Right atrium auricular region (tissue), 2 donors: Measurements from ENCODE around the gene PPP1R14C. TPM values are rescaled to one million over a fixed set of nuclear protein-coding genes. Genes with fewer than 3 reads are reported as not detected.

ENCODE experiments used
- DNase-seq: peaks from one replicate; pipeline ENCODE4 v3.0.0-alpha.2; 2019; ENCODE audit warnings: low spot score
- H3K27ac ChIP-seq, 2 donors: fragments of 200-600 bp; sonication (generic); 1 replicate in 1 of 2; 2 replicates in 1 of 2; pipeline ENCODE4 v1.5.1; 2016 to 2019
- H3K27me3 ChIP-seq, 2 donors: fragments of 200-600 bp; sonication (generic); one replicate each; pipeline versions ENCODE4 v1.5.1 to v1.6.0; 2017 to 2019
- H3K36me3 ChIP-seq: fragments of 200-600 bp; sonication (generic); one replicate; pipeline ENCODE4 v1.5.1; 2016
- H3K4me1 ChIP-seq, 2 donors: fragments of 200-600 bp; sonication (generic); one replicate each; pipeline versions ENCODE4 v1.5.1 to v1.6.0; 2017 to 2019
- H3K4me3 ChIP-seq, 2 donors: fragments of 200-600 bp; sonication (generic); 1 replicate in 1 of 2; 2 replicates in 1 of 2; pipeline ENCODE4 v1.5.1; 2017 to 2019; ENCODE audit warnings: mild to moderate bottlenecking in 1 of 2, moderate library complexity in 1 of 2
- H3K9me3 ChIP-seq, 2 donors: fragments of 200-600 bp; sonication (generic); one replicate each; pipeline ENCODE4 v1.5.1; 2019
- CTCF ChIP-seq, 2 donors: fragments of 200-600 bp; sonication (generic); IDR thresholded peaks; one replicate each; pipeline ENCODE4 v1.5.1; 2019; ENCODE audit warnings: antibody characterized with exemption in 2 of 2
- total RNA-seq, 2 donors: library from RNA; depleted of rRNA; stranded (reverse); fragments of >200 nt; gene quantifications; one replicate each; pipeline ENCODE4 v1.1.0, GENCODE V29; 2016

Gene PPP1R14C
- total RNA-seq, 2 donors from 2014 or later, result 85.4 to 130 TPM

GRCh38 chr6:150280703-150281102 lies 137.9 kb downstream of the PPP1R14C start:
- no peaks in the 10 kb centered on the region for H3K27me3 ChIP-seq
- no peaks in the 10 kb centered on the region for H3K9me3 ChIP-seq
- no peak for DNase-seq
- no peak overlapping the region for H3K27ac ChIP-seq
- H3K4me3 ChIP-seq, result no peak overlapping the region
- H3K4me1 ChIP-seq, result no peaks in the 10 kb centered on the region
- TF ChIP-seq CTCF (IDR thresholded peaks at IDR 0.05), result no peak
- no peaks in the 10 kb centered on the region for H3K36me3 ChIP-seq

GRCh38 chr6:150281767-150282166 lies 138.9 kb downstream of the PPP1R14C start:
- no peak for DNase-seq
- H3K36me3 ChIP-seq, result no peaks in the 10 kb centered on the region

GRCh38 chr6:150282806-150283205 lies 140.0 kb downstream of the PPP1R14C start:
- H3K36me3 ChIP-seq, result no peaks in the 10 kb centered on the region
- no peak for DNase-seq

More at GRCh38 chr6:150281767-150282166, 138.9 kb downstream of the PPP1R14C start:
- Histone ChIP-seq H3K4me1 (no peaks in the 10 kb centered on the region), H3K9me3 (no peaks in the 10 kb centered on the region), H3K27ac (no peak overlapping the region), H3K27me3 (no peaks in the 10 kb centered on the region), H3K4me3 (no peak overlapping the region)
- TF ChIP-seq CTCF (IDR thresholded peaks at IDR 0.05), result no peak

GRCh38 chr6:150286460-150286859 lies 143.6 kb downstream of the PPP1R14C start:
- no peak overlapping the region for H3K27ac ChIP-seq
- no peak for TF ChIP-seq CTCF (IDR thresholded peaks at IDR 0.05)
- H3K9me3 ChIP-seq, result no peaks in the 10 kb centered on the region
- no peak overlapping the region for H3K4me3 ChIP-seq
- no peaks in the 10 kb centered on the region for H3K4me1 ChIP-seq
- no peak for DNase-seq
- H3K27me3 ChIP-seq, result no peaks in the 10 kb centered on the region
- no peaks in the 10 kb centered on the region for H3K36me3 ChIP-seq

More at GRCh38 chr6:150282806-150283205, 140.0 kb downstream of the PPP1R14C start:
- no peaks in the 10 kb centered on the region for H3K9me3 ChIP-seq
- no peaks in the 10 kb centered on the region for H3K4me1 ChIP-seq
- no peak for TF ChIP-seq CTCF (IDR thresholded peaks at IDR 0.05)
- no peaks in the 10 kb centered on the region for H3K27me3 ChIP-seq
- no peak overlapping the region for H3K4me3 ChIP-seq
- no peak overlapping the region for H3K27ac ChIP-seq

GRCh38 chr6:150286912-150287311 lies 144.1 kb downstream of the PPP1R14C start:
- H3K27ac ChIP-seq, result no peak overlapping the region
- no peaks in the 10 kb centered on the region for H3K36me3 ChIP-seq
- no peaks in the 10 kb centered on the region for H3K9me3 ChIP-seq
- H3K4me3 ChIP-seq, result no peak overlapping the region
- no peaks in the 10 kb centered on the region for H3K27me3 ChIP-seq
- no peaks in the 10 kb centered on the region for H3K4me1 ChIP-seq
- DNase-seq, result no peak
- no peak for TF ChIP-seq CTCF (IDR thresholded peaks at IDR 0.05)

GRCh38 chr6:150288456-150288855 lies 145.6 kb downstream of the PPP1R14C start:
- TF ChIP-seq CTCF (IDR thresholded peaks at IDR 0.05), result no peak
- Histone ChIP-seq H3K27ac (no peak overlapping the region), H3K27me3 (no peaks in the 10 kb centered on the region), H3K4me1 (no peaks in the 10 kb centered on the region), H3K4me3 (no peak overlapping the region), H3K9me3 (no peaks in the 10 kb centered on the region), H3K36me3 (no peaks in the 10 kb centered on the region)
- DNase-seq, result no peak
